Glomerular visceral epithelial cell (primary cell): Measurements from ENCODE around the gene DPPA5.
"Not testable (repeated sequence)": the region's sequence is repeated elsewhere in the genome, so short reads cannot be mapped to it uniquely, and the experiment has no call there.

Source experiments
- DNase-seq: peaks from one replicate; pipeline ENCODE4 v3.0.0-alpha.2; 2016; ENCODE audit errors: extremely low spot score

DPPA5 gene

GRCh38 chr6:73353636-73354593, at the start of gene DPPA5:
DPPA5 (minus strand) TSS chr6:73354276; CDS start chr6:73354225, 51 bp downstream.
- no peak for DNase-seq

DNA sequence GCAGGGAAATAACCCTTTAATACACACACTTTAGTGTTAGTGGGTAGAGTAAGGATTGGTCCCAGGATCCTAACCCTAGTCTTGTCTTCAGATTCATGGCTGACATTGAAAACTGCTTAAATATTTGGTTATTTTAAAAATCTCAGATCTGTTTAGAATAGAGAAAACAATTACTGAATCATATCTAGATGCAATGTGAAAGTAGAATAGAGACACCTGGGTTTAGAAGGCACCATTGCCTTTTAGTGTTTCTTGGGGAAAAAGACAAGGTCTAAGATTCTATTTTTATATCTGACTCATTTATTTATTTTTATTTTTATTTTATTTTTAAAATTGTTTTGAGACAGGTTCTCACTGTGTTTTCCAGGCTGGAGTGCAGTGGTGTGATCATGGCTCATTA, 46.6 kb upstream of the DPPA5 start:
- no peak for DNase-seq

DNA sequence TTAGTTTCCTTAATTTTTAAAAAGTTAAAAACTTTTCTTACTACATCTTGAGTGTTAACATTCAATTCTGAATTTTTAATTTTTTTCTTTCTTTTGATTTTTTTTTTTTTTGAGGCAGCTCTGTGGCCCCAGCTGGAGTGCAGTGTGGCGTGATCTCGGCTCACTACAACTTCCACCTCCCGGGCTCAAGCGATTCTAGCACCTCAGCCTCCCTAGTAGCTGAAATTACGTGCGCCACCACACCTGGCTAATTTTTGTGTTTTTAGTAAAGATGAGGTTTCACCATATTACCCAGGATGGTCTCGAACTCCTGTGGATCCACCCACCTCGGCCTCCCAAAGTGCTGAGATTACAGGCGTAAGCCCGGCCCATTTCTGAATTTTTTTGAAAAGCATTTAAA, 41.8 kb upstream of the DPPA5 start:
- DNase-seq = no peak

DNA sequence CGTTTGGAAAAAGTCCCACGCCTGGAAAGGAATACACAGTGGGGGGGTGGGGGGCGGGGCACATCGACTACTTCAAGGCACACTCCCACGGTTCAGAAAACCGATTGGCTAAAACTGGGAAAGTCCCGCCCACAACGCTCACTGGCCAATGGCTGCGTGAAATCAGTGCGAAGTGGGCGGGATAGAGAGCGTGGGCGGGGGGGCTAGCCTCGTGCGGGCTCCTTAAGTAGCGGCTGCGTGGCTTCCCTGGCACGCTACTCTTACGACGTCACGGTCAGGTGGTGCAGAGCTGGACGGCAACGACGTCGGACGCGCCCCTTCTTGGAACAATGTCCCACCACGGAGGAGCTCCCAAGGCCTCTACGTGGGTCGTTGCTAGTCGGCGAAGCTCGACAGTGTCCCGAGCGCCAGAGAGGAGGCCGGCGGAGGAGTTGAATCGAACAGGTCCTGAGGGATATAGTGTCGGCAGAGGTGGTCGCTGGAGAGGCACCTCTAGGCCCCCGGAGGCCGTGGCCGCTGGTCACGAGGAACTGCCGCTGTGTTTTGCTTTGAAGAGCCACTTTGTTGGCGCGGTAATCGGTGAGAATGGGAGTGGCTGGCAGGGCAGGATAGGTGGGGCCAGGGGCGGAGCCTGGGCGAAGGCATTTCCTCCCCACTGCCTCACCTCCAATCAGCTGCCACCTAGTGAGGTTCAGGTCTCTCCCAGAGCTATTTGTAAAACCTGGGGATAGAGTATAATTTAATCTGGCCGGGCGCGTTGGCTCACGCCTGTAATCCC, 40.7 kb upstream of the DPPA5 start, which contains the start of gene DDX43:
TSS of gene DDX43 (plus strand) at position 252 of the 778 bp plus-strand sequence. CDS start at position 330, 78 bp downstream.
- no peak for DNase-seq

GRCh38 chr6:73393278-73393677, 39.2 kb upstream of the DPPA5 start:
- DNase-seq = no peak

GRCh38 chr6:73392188-73392587, 38.1 kb upstream of the DPPA5 start:
- not testable (repeated sequence) for DNase-seq

- DNase-seq = no peak
Observed at GRCh38 chr6:73391675-73392074, 37.6 kb upstream of the DPPA5 start.

- no peak for DNase-seq
Observed at GRCh38 chr6:73389854-73390253, 35.8 kb upstream of the DPPA5 start.

GRCh38 chr6:73388800-73389512, 34.9 kb upstream of the DPPA5 start:
- DNase-seq = peak; percentile 64

GRCh38 chr6:73388433-73388799, 34.3 kb upstream of the DPPA5 start:
- DNase-seq = no peak

DNA sequence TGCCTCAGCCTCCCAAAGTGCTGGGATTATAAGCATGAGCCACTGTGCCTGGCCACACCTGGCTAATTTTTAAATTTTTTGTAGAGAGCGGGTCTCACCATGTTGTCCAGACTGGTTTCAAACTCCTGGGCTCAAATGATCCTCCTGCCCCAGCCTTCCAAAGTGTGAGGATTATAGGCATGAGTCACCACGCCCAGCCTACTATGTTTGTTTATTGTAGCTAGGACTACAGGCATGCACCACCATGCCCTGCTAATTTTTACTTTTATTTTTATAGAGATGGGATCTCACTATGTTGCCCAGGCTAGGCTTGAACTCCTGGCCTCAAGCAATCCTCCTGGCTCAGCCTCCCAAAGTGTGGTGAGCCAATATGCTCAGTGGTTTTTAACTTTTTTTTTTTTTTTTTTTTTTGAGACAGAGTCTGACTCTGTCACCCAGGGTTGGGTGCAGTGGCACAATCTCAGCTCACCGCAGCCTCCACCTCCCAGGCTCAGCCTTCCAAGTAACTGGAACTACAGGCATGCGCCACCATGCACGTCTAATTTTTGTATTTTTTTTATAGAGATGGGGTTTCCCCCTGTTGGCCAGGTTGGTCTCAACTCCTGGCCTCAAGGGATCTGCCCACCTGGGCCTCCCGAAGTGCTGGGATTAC, 28.5 kb upstream of the DPPA5 start:
- no peak for DNase-seq

GRCh38 chr6:73381531-73381930, 27.5 kb upstream of the DPPA5 start:
- DNase-seq = not testable (repeated sequence)

DNA sequence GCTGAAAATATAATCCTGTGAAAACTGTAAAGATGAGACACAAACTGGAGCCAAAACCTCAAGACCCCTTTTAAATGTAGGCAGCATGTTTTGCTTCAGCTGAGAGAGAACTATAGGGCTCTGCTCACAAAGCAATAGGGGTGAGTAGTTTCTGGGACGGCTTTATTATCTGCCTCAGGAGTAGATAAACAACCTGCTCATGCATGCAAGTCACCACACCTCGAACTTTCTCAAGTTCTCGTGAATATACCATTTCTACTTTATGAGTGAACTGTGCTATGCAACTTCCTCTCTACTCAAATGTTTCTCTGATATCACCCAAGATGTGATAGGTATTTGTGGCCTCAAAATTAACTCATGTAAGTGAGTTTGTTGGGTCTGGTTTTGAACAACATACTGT, 23.1 kb upstream of the DPPA5 start:
- DNase-seq = no peak

DNA sequence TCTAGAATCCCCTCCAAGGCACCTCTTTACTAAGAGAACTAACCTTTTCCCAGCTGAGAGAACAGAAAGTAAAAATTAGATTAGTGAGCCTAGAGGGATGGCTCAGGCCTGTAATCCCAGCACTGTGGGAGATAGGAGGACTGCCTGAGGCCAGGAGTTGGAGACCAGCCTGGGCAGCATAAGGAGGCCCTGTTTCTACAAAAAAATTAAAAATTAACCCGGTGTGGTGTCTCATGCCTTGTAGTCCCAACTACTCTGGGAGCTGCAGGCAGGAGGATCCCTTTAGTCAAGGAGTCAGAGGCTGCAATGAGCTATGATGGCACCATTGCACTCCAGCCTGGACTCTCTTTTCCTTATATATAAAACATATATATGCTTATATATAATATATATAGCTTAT, 21.1 kb upstream of the DPPA5 start:
- peak; percentile 58 for DNase-seq

DNA sequence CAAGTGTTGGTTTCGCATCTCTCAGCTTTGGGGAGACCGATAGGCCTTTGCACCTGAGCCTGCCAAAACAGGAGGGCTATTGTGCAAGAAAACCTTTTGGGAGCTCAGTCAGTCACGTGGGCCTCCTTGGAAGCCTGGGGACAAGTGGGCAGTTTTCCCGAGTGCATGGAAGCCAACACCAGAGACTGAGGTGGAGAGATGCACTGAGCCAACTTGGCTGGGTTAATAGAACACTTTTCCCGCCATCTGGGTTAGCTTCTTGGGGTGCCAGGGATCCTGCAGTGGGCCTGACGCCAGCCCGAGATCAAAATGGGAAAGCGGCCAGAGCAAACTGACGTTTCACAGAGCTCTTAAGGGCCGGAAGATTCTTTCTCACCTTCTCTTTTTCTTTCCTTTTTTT, 18.4 kb upstream of the DPPA5 start:
- no peak for DNase-seq

DNA sequence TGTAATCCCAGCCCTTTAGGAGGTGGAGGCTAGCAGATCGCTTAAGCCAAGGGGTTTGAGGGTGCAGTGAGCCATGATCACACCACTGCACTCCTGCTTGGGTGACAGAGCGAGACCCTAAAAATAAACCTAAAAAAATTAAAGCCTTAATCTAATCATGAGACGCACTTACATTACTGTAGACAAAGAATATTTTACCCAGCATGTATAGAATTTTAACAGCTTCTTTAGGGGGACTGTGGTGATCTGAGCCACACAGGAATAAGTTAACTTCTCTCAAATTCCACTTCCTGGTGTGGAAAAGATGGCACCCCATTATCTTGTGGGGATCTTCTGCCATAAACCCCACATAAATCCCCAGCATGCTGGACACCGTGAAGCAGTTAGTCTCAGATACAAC, 17.9 kb upstream of the DPPA5 start:
- DNase-seq = no peak

DNA sequence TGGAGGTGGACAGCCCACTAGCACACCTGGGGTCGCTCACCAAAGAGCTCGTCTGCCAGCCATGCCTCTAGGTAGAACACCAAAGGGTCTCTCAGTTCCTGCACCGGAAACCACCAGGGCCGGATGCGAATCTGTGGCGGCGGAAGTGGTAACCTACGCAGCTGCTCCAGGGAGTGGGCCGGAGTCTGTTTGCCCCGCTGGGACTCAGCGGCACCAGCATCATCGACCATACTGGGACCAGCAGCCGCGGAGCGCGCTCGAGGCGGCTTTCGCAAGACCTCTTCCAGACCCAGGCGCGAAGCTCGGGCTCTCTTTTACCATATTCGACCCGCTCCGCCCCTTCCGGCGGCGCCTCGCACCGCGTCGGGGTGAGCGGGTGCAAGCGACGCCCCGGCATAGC, 15.5 kb upstream of the DPPA5 start, which contains the start of gene OOEP:
TSS of gene OOEP (minus strand) at position 335 of the 400 bp plus-strand sequence. CDS start at position 230, 105 bp downstream.
- no peak for DNase-seq

DNA sequence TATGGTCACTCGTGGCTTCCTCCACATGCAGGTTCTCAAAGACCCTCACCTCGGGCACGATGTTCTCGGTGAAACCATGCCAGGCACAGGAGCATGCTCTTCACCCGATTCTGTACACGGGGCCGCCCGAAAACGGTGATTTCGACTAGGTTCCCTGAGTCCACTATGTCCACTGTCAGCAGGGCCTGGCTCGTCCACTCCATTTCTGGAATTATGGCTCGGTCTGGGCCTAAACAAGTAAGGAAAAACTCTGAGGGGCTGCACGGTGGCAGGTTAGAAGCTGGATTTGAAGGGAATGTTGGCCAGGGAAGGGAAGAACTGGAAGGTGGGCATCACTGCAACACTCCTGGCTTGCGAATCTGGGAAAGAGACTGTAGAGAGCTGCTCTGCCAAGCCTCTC, 15.1 kb upstream of the DPPA5 start:
- DNase-seq = no peak

DNA sequence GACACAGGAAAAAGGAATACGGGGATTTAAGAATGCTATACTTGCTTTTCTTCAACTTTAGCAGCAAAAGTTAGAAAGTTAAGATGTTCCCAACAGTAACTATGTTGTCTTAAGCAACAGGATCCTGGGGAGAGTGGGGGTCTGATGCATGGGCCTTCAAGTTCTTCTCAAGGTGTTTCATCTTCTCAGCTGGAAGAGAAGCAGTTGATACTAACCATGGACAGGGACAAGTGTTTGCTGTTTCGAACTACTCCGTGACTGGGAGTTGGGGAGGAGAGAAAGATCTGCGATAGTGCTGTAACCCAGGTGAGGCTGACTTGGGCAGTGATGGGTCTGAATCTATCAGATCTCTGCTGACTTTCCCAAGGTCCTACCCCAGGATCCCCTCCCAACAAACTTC, 14.6 kb upstream of the DPPA5 start:
- no peak for DNase-seq

- DNase-seq = no peak
Observed at GRCh38 chr6:73367761-73368355, 13.8 kb upstream of the DPPA5 start.

DNA sequence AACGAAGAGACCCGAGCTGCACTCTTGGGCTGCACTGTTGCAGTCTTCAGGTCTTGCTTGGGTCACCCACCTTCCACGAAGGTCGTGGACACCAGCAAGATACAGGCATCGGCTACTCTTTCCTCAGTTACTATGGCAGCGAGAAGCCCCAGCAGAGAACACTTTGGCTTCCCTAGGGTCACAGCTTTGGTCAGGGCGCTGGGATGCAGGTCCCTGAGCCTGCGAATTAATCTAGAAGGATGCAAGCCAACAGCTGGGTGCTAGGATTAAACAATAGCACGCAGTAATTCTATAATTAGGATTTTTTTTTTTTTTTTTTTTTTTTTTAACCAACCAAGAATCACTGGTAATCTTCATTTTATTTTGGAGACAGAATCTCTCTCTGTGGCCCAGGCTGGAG, 10.5 kb upstream of the DPPA5 start:
- no peak for DNase-seq
